SK-N-SH treated with all-trans-retinoic acid at 6 μM for 48 hours (cell line): ENCODE measurements around the gene FAM20C.

Experiments used
- BACH2 ChIP-seq: fragments of 250-450 bp; sonication (Bioruptor Pico); IDR thresholded peaks from 2 replicates; pipeline ENCODE4 v1.9.0; 2021; ENCODE audit warnings: mild to moderate bottlenecking, borderline replicate concordance
- CSDC2 ChIP-seq: fragments of 250-450 bp; sonication (Bioruptor Pico); IDR thresholded peaks from 2 replicates; pipeline ENCODE4 v1.5.0; 2020; ENCODE audit warnings: mild to moderate bottlenecking, moderate library complexity
- GLIS3 ChIP-seq: fragments of 250-450 bp; sonication (Bioruptor Pico); IDR thresholded peaks from 2 replicates; pipeline ENCODE4 v1.5.0; 2020; ENCODE audit warnings: mild to moderate bottlenecking, moderate library complexity
- RARB ChIP-seq: fragments of 250-450 bp; sonication (Bioruptor Pico); IDR thresholded peaks from 2 replicates; pipeline ENCODE4 v1.8.0; 2021; ENCODE audit warnings: mild to moderate bottlenecking, moderate library complexity
- ZC3H10 ChIP-seq: fragments of 250-450 bp; sonication (Bioruptor Pico); IDR thresholded peaks from 2 replicates; pipeline ENCODE4 v1.5.1; 2021; ENCODE audit warnings: mild to moderate bottlenecking, moderate library complexity
- ZFP3 ChIP-seq: fragments of 250-450 bp; sonication (Bioruptor Pico); IDR thresholded peaks from 2 replicates; pipeline ENCODE4 v1.5.0; 2020; ENCODE audit warnings: mild to moderate bottlenecking, moderate library complexity
- ZFP30 ChIP-seq: fragments of 450-650 bp; formaldehyde crosslinking; IDR thresholded peaks from 2 replicates; pipeline ENCODE4 v1.5.0; 2022; ENCODE audit warnings: mild to moderate bottlenecking, moderate library complexity
- ZNF565 ChIP-seq: fragments of 450-650 bp; formaldehyde crosslinking; conservative IDR thresholded peaks from 2 replicates; pipeline ENCODE4 v1.5.0; 2020; ENCODE audit warnings: low read depth, mild to moderate bottlenecking, moderate library complexity
- ZNF70 ChIP-seq: fragments of 450-650 bp; formaldehyde crosslinking; IDR thresholded peaks from 2 replicates; pipeline ENCODE4 v1.5.0; 2020; ENCODE audit warnings: mild to moderate bottlenecking, moderate library complexity
- TF ChIP-seq, protein P1 (sequence below): fragments of 250-450 bp; sonication (Bioruptor Pico); IDR thresholded peaks from 2 replicates; pipeline ENCODE4 v1.5.1; 2021; ENCODE audit warnings: mild to moderate bottlenecking, moderate library complexity
- TF ChIP-seq, protein P2 (sequence below): fragments of 250-450 bp; sonication (Bioruptor Pico); IDR thresholded peaks from 2 replicates; pipeline ENCODE4 v1.5.1; 2020; ENCODE audit warnings: low read depth, mild to moderate bottlenecking, moderate library complexity
- TF ChIP-seq, protein P3 (sequence below): fragments of 250-450 bp; sonication (Bioruptor Pico); IDR thresholded peaks from 2 replicates; pipeline ENCODE4 v1.8.0; 2020; ENCODE audit warnings: mild to moderate bottlenecking, moderate library complexity, borderline replicate concordance

DNA sequence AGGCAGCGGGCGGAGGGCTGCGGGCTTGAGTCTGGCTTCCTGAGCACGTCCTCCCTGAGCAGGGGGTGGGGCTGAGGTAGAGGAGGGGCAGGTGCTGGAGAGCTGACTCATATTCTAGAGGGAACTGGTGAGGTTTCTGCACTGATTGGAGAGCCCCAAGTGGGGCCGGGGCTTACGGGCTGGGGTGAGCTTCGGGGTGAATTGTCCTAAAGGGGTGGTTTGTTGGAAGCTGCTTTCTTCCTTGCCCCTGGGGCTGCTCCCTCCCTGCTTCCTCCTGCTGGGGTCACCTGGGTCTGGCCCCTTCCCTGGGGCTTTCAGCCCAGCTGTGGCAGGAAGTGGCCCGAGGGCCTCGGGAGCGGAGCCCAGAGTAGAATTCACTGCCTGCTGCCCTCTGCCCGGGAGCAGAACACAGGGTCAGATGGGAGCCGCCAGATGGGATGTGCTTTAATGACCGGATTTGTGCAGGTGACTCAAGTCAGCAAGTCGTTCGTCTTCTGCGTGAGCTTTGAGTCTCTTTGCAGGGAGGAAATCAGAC, 48.6 kb downstream of the FAM20C start:
- TF ChIP-seq BACH2 (CRISPR knock-in tag): no peak
- no peak for TF ChIP-seq RARB
- TF ChIP-seq, protein P1, sequence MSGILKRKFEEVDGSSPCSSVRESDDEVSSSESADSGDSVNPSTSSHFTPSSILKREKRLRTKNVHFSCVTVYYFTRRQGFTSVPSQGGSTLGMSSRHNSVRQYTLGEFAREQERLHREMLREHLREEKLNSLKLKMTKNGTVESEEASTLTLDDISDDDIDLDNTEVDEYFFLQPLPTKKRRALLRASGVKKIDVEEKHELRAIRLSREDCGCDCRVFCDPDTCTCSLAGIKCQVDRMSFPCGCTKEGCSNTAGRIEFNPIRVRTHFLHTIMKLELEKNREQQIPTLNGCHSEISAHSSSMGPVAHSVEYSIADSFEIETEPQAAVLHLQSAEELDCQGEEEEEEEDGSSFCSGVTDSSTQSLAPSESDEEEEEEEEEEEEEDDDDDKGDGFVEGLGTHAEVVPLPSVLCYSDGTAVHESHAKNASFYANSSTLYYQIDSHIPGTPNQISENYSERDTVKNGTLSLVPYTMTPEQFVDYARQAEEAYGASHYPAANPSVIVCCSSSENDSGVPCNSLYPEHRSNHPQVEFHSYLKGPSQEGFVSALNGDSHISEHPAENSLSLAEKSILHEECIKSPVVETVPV (CRISPR knock-in tag): no peak
- TF ChIP-seq ZFP3 (CRISPR knock-in tag): no peak
- TF ChIP-seq, protein P2, sequence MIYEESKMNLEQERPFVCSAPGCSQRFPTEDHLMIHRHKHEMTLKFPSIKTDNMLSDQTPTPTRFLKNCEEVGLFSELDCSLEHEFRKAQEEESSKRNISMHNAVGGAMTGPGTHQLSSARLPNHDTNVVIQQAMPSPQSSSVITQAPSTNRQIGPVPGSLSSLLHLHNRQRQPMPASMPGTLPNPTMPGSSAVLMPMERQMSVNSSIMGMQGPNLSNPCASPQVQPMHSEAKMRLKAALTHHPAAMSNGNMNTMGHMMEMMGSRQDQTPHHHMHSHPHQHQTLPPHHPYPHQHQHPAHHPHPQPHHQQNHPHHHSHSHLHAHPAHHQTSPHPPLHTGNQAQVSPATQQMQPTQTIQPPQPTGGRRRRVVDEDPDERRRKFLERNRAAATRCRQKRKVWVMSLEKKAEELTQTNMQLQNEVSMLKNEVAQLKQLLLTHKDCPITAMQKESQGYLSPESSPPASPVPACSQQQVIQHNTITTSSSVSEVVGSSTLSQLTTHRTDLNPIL (CRISPR knock-in tag): no peak
- TF ChIP-seq GLIS3 (CRISPR knock-in tag): no peak
- no peak for TF ChIP-seq ZNF70
- TF ChIP-seq ZNF565 (CRISPR knock-in tag): no peak
- no peak for TF ChIP-seq CSDC2 (CRISPR knock-in tag)
- TF ChIP-seq, protein P3, sequence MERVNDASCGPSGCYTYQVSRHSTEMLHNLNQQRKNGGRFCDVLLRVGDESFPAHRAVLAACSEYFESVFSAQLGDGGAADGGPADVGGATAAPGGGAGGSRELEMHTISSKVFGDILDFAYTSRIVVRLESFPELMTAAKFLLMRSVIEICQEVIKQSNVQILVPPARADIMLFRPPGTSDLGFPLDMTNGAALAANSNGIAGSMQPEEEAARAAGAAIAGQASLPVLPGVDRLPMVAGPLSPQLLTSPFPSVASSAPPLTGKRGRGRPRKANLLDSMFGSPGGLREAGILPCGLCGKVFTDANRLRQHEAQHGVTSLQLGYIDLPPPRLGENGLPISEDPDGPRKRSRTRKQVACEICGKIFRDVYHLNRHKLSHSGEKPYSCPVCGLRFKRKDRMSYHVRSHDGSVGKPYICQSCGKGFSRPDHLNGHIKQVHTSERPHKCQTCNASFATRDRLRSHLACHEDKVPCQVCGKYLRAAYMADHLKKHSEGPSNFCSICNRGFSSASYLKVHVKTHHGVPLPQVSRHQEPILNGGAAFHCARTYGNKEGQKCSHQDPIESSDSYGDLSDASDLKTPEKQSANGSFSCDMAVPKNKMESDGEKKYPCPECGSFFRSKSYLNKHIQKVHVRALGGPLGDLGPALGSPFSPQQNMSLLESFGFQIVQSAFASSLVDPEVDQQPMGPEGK (CRISPR knock-in tag): no peak
- TF ChIP-seq ZFP30 (CRISPR knock-in tag): no peak
- TF ChIP-seq ZC3H10 (CRISPR knock-in tag): no peak
